HG02588 (cell line): Measurements from ENCODE around the gene MRPS33.
"Not testable (repeated sequence)": the region's sequence is repeated elsewhere in the genome, so short reads cannot be mapped to it uniquely, and the experiment has no call there.

ENCODE experiments used
- ATAC-seq: cut with Tn5 transposase; IDR thresholded peaks from one replicate; pipeline ENCODE4 v1.9.1; 2021; ENCODE audit warnings: mild to moderate bottlenecking, moderate library complexity; ENCODE audit not compliant: unreplicated experiment

The MRPS33 gene

DNA sequence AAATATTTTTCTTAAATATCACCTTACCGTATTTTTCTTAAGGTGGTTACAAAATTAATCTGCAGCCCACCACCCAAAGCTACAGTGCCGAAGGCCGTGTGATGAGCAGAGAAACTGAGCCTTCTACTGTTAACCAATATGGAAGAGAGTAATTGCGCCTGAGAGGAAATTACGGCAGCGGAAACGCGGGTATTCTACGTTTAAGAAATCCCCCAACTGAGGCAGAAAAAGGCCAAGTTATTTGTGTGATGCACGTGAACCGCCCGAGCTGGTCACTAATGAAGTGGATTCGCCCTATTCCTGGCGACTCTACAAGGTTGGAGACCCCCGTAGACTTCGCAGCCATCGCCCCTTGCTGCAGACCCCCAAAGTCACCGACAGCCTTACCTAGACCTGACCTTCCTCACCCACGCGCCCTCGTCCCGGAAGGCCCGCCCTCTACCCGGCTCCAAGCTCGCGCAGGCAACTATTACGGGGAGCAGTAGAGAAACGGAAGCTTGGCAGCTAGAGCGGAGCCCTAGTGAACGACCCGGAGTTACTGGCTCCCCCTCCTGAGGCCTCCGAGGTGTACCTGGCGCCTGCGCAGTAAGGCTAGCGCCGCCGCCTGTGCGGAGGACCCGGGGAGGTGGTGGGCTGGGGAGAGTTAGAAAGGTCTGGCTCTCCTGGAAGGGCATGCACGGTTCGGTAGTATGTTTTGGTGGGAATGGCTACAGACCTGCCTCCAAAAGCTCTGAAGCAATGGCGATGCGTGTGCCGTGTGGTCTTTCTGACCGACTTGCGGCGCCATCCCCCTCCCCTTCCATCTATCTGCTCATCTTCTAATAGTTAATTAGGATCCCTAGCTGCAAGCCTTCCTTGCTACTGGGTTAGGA, at the start of gene MRPS33:
MRPS33 (minus strand) TSS at position 429 of the 872 bp plus-strand sequence. CDS start 4,319 bp downstream, outside the sequence.
- peak; percentile 99 for ATAC-seq

DNA sequence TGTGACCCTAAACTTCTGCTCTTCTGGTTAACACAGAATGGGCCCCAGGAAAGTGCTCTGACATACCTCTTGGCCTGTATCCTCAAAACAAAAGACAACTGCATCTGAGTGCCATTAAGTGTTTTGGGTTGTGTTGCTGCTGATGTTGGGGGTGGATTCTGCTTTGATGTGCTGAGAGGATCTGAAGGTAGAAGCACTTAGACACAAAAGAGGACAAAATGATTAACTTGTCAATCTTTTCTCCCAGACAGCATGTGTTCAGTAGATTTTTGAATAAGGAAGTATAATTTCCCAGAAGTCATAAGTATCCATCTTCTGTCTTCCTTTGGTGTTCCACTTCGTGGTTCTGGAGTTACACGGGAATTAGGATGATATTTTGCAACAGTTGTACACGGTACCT, 43.0 kb upstream of the MRPS33 start:
- ATAC-seq, result no peak

DNA sequence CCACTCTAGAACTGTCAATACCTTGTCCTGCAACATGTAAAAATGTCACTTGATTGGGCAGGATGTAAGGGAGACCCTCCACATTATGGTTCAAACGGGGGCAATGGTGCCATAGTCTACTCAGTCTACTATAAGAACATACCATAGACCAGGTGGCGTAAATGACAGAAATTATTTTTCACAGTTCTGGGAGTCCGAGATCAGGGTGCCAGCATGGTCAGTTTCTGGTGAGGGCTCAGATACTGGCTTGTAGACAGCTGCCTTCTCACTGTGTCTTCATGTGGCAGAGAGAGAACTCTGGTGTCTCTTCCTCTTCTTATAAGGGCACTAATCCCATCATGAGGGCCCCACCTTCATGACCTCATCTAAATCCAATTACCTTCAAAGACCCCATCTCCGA, 40.4 kb upstream of the MRPS33 start:
- ATAC-seq, result no peak

DNA sequence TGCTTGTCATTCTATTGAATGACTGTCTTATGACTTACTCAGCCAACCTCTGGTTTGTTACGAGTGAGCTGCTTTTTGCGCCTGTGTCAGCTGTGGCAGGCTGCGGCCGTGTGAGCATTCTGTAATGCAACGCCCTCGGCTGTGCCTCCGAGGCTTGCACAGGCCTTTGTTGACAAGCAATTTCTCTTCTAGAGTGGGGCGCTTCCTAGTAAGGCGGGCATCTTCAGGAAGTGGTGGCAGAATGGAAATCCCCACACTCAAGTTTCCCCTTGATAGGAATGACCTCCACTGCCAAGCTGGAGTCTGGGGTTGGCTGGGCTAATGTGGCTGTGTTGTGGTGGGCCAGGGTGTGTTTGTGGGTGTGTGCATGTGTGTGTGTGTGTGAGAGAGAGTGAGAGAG, 38.9 kb upstream of the MRPS33 start:
- no peak for ATAC-seq

DNA sequence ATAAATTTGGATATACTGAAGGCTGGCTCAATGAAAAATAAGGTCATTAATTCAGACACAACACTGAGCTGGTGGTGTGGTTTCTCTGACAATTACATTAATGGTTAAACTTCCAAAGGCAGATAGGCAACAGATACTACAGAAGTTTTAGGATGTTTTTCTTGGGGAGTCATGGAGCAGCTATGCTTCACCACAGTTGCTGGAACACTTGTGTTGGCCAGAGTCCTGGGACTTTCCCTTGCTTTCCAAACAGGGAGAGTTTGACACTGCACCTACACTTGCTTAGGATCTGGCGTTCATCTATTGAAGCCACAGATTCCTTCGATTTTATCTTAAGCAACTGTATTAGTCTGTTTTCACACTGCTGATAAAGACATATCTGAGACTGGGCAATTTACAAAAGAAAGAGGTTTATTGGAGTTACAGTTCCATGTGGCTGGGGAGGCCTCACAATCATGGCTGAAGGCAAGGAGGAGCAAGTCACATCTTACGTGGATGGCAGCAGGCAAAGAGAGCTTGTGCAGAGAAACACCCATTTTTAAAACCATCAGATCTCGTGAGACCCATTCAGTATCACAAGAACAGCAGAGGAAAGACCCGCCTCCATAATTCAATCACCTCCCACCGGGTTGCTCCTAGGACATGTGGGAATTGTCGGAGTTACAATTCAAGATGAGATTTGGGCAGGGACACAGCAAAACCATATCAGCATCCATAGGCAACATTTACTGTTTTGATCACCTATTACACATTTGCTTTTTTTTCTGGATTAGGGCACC, 31.3 kb upstream of the MRPS33 start:
- ATAC-seq, result no peak

DNA sequence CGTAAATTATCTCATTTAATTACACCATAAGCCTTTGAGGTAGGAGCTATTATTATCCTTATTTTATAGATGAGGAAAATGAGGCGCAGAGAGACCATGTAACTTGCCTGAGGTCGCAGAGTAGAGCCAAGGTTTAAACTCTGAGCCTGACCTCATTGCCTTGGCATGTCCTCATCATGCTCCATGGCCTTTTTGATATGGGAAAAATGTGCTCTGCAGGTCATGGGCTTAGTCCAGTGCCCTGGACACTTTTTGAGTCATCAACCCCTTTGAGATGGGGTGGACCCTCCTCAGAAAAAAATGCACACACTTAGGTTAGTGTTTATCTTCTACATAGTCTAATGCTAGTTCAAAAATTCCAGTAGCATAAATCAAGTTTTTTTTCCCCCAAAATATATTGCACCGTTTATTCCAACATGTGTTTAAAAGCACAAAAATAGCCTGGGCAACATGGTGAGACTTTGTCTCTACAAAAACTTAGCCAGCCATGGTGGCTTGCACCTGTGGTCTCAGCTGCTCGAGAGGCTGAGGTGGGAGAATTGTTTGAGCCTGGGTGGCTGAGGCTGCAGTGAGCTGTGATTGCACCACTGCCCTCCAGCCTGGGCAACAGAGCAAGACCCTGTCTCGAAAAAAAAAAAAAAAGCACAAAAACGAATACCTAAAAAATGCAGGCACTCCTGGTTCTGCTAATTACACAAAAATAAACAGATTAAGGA, 30.5 kb upstream of the MRPS33 start:
- ATAC-seq, result no peak

DNA sequence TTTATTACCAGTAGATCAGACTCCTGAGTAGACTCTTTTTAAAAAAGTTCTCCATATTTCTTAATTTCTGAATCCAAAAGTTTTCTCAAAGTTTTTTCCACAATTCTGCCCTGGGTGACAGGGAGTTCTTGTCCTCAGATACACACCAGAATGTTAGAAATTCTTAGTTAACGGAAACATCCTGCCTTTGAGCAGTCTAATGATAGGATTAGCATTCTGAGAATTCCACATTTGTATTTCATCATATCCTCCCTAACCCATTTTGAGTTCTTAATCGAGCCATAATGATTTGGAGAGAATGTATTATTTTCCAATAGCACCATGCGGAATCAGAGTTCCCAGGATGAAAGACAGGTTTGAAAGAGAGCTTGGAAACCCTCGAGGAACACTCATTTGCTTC, 28.9 kb upstream of the MRPS33 start:
- no peak for ATAC-seq

DNA sequence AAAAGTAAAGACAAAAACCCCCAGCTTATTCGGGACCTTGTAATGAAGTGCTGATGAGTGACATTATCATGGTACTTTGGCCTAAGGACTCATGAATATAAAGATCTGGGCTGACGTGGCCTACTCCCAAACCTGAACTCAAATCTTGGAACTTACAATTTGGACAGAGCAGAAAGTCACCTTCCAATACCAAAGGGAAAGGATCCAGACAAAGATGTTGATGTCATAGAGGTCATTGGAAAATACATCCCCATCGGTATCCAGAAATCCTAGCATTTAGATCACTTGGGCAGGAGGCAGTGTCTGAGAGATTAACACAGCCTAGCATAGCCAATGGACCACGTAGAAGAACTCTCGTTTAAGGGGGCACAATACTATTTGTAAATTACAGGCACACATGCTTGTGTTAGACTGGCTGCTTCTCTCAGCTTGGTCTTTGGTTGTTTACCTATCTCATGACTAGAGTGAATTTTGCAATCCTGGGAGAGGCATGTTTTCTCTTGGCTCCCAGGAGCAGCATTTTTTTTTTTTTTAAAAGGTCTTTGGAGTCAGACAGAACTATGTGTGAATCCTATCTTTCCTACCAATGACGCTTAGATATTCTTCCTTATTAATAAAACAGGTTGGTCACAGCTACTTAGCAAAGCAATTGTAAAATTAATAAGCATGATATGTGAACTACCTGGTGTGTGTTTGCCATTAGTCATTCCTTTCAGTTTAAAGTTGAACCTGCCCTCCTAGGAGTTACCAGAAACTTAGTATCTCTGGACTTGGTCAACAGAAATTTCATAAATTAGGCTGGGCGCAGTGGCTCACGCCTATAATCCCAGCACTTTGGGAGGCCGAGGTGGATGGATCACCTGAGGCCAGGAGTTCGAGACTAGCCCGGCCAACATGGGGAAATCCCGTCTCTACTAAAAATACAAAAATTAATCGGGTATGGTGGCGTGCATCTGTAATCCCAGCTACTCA, 27.8 kb upstream of the MRPS33 start:
- ATAC-seq, result no peak

DNA sequence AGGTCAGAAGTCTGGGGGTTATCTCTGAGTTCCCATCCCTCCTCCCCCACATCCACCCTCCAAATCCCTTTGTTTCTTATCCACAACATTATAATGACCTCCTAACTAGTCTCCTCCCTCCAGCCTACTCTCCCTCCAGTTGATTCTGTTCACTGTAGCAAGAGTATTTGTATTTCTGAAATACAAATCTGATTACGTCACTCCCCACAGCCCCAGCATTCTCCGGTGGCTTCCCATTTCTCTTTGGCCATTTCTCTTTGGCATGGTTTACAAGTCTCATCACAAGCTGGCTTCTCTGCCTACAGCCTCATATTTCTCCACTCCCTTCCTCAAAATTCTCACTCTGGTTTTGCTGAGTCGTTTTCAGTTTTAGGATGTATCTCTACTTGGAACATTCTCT, 24.6 kb upstream of the MRPS33 start:
- ATAC-seq, result no peak

DNA sequence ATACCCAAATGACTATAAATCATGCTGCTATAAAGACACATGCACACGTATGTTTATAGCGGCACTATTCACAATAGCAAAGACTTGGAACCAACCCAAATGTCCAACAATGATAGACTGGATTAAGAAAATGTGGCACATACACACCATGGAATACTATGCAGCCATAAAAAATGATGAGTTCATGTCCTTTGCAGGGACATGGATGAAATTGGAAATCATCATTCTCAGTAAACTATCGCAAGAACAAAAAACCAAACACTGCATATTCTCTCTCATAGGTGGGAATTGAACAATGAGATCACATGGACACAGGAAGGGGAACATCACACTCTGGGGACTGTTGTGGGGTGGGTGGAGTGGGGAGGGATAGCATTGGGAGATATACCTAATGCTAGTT, 23.3 kb upstream of the MRPS33 start:
- not testable (repeated sequence) for ATAC-seq

DNA sequence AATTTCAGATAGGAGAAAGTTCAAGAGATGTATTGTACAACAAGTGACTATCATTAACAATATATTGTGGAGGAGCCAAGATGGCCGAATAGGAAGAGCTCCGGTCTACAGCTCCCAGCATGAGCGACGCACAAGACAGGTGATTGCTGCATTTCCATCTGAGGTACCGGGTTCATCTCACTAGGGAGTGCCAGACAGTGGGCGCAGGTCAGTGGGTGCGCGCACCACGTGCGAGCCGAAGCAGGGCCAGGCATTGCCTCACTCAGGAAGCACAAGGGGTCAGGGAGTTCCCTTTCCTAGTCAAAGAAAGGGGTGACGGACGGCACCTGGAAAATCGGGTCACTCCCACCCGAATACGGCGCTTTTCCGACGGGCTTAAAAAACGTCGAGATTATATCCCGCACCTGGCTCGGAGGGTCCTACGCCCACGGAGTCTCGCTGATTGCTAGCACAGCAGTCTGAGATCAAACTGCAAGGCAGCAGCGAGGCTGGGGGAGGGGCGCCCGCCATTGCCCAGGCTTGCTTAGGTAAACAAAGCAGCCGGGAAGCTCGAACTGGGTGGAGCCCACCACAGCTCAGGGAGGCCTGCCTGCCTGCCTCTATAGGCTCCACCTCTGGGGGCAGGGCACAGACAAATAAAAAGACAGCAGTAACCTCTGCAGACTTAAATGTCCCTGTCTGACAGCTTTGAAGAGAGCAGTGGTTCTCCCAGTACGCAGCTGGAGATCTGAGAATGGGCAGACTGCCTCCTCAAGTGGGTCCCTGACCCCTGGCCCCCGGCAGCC, 18.0 kb upstream of the MRPS33 start:
- ATAC-seq, result not testable (repeated sequence)

DNA sequence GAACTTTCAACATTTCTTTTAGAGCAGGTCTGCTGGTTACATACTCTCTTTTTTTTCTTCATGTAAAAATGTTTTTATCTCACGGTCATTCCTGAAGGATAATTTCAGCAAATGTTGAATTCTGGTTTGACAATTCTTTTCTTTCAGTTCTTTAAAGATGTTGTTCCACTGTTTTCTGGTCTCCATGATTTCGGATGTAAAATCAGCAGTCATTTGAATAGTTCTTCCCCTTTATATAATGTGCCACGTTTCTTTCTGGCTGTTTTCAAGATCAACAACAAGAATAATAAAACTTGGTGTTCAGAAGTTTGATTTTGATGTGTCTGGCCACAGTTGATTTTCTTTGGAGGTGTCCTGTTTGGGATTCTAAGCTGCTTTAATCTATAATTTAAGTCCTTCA, 14.0 kb upstream of the MRPS33 start:
- no peak for ATAC-seq

DNA sequence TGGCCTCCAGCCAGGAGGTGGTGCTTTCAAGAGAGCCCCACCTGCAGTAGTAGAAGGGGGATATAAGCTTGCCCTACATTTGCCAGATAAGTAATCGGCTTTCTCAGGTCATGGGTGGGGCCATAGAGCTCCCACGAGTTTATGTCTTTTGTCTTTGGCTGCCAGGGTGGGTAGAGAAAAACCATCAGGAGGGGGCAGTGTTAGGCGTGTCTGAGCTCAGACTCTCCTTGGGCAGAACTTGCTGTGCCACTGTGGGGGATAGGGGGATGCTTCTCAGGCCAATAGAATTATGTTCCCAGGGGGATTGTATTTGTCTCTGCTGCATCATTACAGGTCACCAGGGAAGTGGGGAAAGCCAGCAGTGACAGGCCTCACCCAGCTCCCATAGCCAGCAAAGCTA, 12.3 kb upstream of the MRPS33 start:
- no peak for ATAC-seq

DNA sequence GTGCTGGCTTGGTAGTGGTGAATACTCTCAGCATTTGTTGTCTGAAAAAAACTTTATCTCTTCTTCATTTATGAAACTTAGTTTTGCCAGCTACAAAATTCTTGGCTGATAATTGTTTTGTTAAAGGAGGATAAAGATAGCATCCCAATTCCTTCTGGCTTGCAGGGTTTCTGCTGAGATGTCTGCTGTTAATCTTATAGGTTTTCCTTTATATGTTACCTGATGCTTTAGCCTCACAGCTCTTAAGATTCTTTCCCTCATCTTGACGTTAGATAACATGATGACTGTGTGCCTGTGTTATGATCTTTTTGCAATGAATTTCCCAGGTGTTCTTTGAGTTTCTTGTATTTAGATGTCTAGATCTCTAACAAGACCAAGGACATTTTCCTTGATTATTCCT, 9.9 kb upstream of the MRPS33 start:
- no peak for ATAC-seq

DNA sequence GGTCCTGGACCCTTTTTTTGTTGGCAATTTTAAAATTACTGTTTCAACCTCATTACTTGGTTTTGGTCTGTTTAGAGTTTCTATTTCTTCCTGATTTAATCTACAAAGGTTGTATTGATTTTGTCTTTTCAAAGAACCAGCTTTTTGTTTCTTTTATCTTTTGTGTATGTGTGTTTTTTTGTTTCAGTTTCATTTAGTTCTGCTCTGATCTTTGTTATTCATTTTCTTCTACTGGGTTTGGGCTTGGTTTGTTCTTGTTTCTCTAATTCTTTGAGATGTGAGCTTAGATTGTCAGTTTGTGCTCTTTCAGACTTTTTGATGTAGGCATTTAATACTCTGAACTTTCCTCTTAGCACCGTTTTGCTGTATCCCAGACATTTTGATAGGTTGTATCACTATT, 8.5 kb upstream of the MRPS33 start:
- no peak for ATAC-seq

DNA sequence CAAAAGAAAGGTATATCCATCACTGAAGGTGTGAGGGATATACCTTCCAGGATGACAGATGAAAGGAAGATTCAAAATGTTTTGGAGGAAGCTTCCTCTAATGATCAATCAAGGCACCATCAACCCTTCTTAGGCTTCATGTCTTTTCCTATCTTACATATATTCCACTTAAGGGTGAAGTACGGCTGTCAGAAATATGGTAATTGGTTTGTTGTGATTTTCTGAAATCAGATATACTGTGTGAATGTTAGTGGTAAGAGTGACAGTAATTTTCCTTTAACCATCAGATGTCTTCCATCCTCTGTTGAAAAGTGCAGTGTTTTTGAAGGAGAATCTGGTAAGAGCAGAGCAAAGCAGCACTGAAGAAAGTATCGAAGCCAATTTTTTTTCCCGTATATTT, 2.8 kb upstream of the MRPS33 start:
- ATAC-seq, result no peak

DNA sequence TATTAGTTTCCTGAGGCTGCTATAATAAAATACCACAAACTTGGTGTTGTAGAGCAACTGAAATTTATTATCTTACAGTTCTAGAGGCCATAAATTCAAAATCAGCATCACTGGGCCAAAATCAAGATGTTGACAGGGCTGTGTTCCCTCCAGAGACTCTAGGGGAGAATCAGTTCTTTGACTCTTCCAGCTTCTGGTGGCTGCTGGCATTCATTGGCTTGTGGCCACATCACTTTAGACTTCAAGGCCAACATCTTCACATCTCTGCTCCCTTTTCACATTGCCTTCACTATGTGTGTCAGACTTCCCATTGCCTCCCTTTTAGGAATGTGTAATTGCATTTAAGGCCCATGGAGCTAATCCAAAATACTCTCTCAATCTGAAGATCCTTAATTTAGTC, 1.6 kb upstream of the MRPS33 start:
- ATAC-seq, result no peak

DNA sequence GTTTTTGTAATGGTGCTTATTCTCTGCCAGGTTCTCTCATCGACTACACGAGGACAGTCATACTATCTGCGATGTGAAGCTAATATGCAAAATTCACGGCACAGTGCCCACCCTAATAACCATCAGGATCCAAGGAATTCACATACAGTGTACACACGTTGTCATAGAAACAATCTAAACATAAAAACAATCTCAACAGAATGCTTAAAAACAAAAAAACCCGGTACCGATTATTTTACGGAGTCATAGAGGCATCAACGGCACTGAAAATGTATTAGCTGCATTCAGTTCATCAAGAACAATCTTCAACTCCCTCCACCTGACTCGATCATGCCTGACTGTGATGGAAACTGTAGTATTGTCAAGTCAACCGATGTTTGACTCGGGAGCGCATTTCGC, 628 bp downstream of the MRPS33 start:
- peak; percentile 4 for ATAC-seq

DNA sequence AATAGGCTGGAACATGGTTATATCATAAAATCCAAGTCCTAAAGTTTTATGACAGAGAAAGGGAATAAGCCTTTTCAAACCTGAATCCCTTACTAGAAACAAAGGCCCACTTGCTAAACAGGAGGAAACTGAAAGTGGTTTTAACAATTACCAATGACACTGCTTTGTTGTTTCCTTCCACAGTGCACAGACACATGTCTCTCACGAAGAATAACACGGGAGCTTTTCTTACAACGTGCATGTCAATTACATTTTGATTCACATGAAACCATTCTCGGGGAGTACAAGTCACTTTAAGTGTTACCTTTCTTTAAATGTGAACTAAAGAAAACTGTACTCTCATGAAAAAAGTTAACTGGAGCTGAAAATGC, 1.4 kb downstream of the MRPS33 start:
- ATAC-seq, result no peak
